Testis (tissue), 3 donors: ENCODE measurements around the gene GMNN. TPM values are rescaled to one million over a fixed set of nuclear protein-coding genes. Genes with fewer than 3 reads are reported as not detected.
"Not testable (repeated sequence)": the region's sequence is repeated elsewhere in the genome, so short reads cannot be mapped to it uniquely, and the experiment has no call there.

ENCODE experiments used
- DNase-seq: peaks from one replicate; pipeline ENCODE4 v3.0.0-alpha.2; 2019
- H3K27ac ChIP-seq, 2 donors: fragments of 200-600 bp; sonication (generic); one replicate each; pipeline ENCODE4 v1.5.1; 2019
- H3K27me3 ChIP-seq: fragments of 200-600 bp; sonication (generic); one replicate; pipeline ENCODE4 v1.5.1; 2019
- H3K36me3 ChIP-seq: fragments of 200-600 bp; sonication (generic); one replicate; pipeline ENCODE4 v1.5.1; 2017; ENCODE audit warnings: low read depth; ENCODE audit errors: missing control alignments
- H3K4me1 ChIP-seq: fragments of 200-600 bp; sonication (generic); one replicate; pipeline ENCODE4 v1.5.1; 2019
- H3K4me3 ChIP-seq, 2 donors: fragments of 200-600 bp; sonication (generic); one replicate each; pipeline ENCODE4 v1.5.1; 2017 to 2019
- H3K9me3 ChIP-seq: fragments of 200-600 bp; sonication (generic); one replicate; pipeline ENCODE4 v1.5.1; 2017
- POLR2A ChIP-seq: fragments of 450-650 bp; IDR thresholded peaks from one replicate; pipeline ENCODE4 v1.6.1; 2017; ENCODE audit warnings: antibody characterized with exemption, mild to moderate bottlenecking, moderate library complexity
- WGBS, 2 donors: methylation state at CpG; one replicate each; pipeline ENCODE4 v1.1.5; 2018; 5-methylcytosine and 5-hydroxymethylcytosine counted together
- intact Hi-C: fragments of 100-400 bp; cut with DNase I; formaldehyde crosslinking; loops from one replicate; pipeline ENCODE4 v1.15.1; 2023; ENCODE audit warnings: low total_unique reads
- polyA plus RNA-seq: library from polyadenylated mRNA; stranded (reverse); fragments of 350-450 nt; fragmentation: Illumina TruSeq; extraction: RNeasy Lipid Tissue Mini Kit (QIAGEN cat#74804); gene quantifications from one replicate; pipeline ENCODE4 v1.2.3, GENCODE V29; 2014; ENCODE audit warnings: low read depth, low replicate concordance; ENCODE audit not compliant: insufficient read depth
- total RNA-seq, 2 donors: library from RNA; depleted of rRNA; stranded (reverse); fragments of >200 nt; gene quantifications; one replicate each; pipeline ENCODE4 v1.2.3, GENCODE V29; 2016
- TF ChIP-seq, protein P1 (sequence below), 3 experiments: fragments of 450-650 bp in 2 of 3; fragments of 200-600 bp in 1 of 3; sonication (generic) in 1 of 3; IDR thresholded peaks; one replicate each; pipeline ENCODE4 v1.5.1; 2016 to 2019; ENCODE audit warnings: antibody characterized with exemption in 3 of 3, mild to moderate bottlenecking in 2 of 3, moderate library complexity in 1 of 3

Gene GMNN
- total and polyA plus RNA-seq, 3 donors from 2014 or later, result 23.8 to 67.2 (median 37.4) TPM

GRCh38 chr6:24749297-24749696 lies 25.4 kb upstream of the GMNN start:
- Histone ChIP-seq H3K4me1 (no peaks in the 10 kb centered on the region), H3K36me3 (no peaks in the 10 kb centered on the region), H3K27ac (no peak overlapping the region), H3K9me3 (no peaks in the 10 kb centered on the region), H3K27me3 (no peaks in the 10 kb centered on the region), H3K4me3 (no peak overlapping the region)
- no peak for TF ChIP-seq POLR2A
- TF ChIP-seq, protein P1, sequence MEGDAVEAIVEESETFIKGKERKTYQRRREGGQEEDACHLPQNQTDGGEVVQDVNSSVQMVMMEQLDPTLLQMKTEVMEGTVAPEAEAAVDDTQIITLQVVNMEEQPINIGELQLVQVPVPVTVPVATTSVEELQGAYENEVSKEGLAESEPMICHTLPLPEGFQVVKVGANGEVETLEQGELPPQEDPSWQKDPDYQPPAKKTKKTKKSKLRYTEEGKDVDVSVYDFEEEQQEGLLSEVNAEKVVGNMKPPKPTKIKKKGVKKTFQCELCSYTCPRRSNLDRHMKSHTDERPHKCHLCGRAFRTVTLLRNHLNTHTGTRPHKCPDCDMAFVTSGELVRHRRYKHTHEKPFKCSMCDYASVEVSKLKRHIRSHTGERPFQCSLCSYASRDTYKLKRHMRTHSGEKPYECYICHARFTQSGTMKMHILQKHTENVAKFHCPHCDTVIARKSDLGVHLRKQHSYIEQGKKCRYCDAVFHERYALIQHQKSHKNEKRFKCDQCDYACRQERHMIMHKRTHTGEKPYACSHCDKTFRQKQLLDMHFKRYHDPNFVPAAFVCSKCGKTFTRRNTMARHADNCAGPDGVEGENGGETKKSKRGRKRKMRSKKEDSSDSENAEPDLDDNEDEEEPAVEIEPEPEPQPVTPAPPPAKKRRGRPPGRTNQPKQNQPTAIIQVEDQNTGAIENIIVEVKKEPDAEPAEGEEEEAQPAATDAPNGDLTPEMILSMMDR (IDR thresholded peaks at IDR 0.05), result no peak
- DNase-seq, result no peak
- intact Hi-C loops, result no loop called here
- WGBS, 2 donors, result 80 to 87% methylated on average over 3 of the region's 3 CpGs

GRCh38 chr6:24750878-24751277 lies 23.9 kb upstream of the GMNN start:
- H3K27ac ChIP-seq, H3K4me3 ChIP-seq, H3K9me3 ChIP-seq, H3K27me3 ChIP-seq, H3K36me3 ChIP-seq, DNase-seq, intact Hi-C loops, H3K4me1 ChIP-seq: not testable (repeated sequence)
- WGBS, 2 donors, result 86 to 90% methylated on average over 3 of the region's 3 CpGs

DNA sequence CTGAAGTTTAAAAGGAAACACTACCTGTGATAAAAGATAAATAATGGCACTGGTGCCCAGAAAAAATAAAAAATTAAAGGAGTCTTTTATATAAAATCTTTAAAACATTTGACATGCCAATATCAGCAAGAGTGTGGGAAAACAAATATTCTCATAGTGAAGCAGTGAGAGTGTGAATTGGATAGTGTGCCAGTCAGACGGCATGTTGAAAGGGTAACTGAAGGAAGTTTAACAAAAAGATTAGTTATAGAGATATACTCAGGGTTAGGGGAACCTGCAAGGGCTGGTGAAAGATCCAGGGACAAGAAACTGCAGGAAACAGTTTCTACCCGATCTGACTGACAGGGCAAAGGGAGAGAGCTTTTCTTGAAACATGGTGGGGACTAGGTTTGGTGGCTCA lies 22.2 kb upstream of the GMNN start:
- Histone ChIP-seq H3K9me3 (no peaks in the 10 kb centered on the region), H3K36me3 (no peaks in the 10 kb centered on the region), H3K27me3 (no peaks in the 10 kb centered on the region), H3K4me3 (no peak overlapping the region), H3K27ac (no peak overlapping the region), H3K4me1 (no peaks in the 10 kb centered on the region)
- TF ChIP-seq POLR2A, result no peak
- TF ChIP-seq, protein P1 (IDR thresholded peaks at IDR 0.05), result no peak
- WGBS, 2 donors, result 72 to 75% methylated on average over 2 of the region's 2 CpGs
- intact Hi-C loops, result no loop called here
- no peak for DNase-seq

DNA sequence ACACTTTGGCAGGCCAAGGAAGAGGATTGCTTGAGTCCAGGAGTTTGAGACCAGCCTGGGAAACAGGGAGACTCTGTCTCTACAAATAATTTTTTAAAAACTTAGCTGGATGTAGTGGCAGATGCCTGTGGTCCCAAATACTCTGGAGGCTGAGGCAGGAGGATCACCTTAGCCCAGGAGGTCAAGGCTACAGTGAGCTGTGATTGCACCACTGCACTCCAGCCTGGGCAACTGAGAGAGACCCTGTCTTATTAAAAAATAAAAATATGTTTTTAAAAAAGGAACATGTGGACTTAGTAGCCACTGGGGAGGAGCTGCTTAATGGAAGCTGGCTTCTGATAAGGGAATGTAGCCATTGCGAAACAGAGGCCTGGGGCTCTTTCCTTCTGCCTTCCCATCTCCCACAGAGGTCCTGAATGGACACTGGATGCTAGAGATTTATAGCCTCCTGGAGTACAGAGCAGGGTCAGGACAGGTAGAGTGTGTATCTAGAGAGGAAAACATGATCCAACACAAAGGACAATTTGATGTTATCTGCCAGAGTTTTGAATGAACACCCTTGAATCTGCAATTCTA lies 21.7 kb upstream of the GMNN start:
- Histone ChIP-seq H3K36me3 (no peaks in the 10 kb centered on the region), H3K9me3 (no peaks in the 10 kb centered on the region), H3K27ac (no peak overlapping the region), H3K4me3 (no peak overlapping the region), H3K27me3 (no peaks in the 10 kb centered on the region), H3K4me1 (no peaks in the 10 kb centered on the region)
- intact Hi-C loops, result no loop called here
- TF ChIP-seq, protein P1 (IDR thresholded peaks at IDR 0.05), result no peak
- no peak for TF ChIP-seq POLR2A
- 83 to 85% methylated on average over 1 of the region's 1 CpG for WGBS, 2 donors
- DNase-seq, result no peak

DNA sequence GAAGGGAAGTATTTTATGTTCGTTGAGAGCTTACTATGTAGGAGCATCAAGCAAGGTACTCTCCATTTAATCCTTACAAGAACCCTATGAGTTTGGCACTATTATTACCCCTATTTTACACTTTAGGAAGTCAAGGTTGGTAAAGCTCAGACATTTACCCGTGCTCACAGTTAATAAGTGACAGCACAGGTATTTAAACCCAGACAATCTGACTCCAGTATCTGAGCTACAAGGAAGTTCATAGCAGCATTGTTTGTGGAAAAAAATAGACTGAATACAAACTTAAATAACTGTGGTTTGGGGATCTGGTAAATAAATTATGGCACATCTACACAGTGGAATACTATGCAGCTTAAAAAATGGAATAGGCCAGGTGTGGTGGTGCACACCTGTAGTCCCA lies 21.2 kb upstream of the GMNN start:
- DNase-seq, result no peak
- Histone ChIP-seq H3K27me3 (no peaks in the 10 kb centered on the region), H3K9me3 (no peaks in the 10 kb centered on the region), H3K4me1 (no peaks in the 10 kb centered on the region), H3K27ac (no peak overlapping the region), H3K4me3 (no peak overlapping the region), H3K36me3 (no peaks in the 10 kb centered on the region)
- 74 to 100% methylated on average over 2 of the region's 2 CpGs for WGBS, 2 donors
- intact Hi-C loops, result no loop called here
- no peak for TF ChIP-seq POLR2A
- TF ChIP-seq, protein P1 (IDR thresholded peaks at IDR 0.05), result no peak

GRCh38 chr6:24754378-24754777 lies 20.4 kb upstream of the GMNN start:
- intact Hi-C loops, H3K4me1 ChIP-seq, DNase-seq, H3K4me3 ChIP-seq, H3K27me3 ChIP-seq, H3K36me3 ChIP-seq, H3K27ac ChIP-seq, H3K9me3 ChIP-seq: not testable (repeated sequence)
- WGBS, 2 donors, result 92% methylated on average over 4 of the region's 4 CpGs
